Kidney epithelial cell (primary cell): ENCODE measurements around the gene P3H4. TPM values are rescaled to one million over a fixed set of nuclear protein-coding genes. Genes with fewer than 3 reads are reported as not detected.

Experiments
- DNase-seq: peaks from one replicate; pipeline ENCODE4 v3.0.0-alpha.2; 2010; ENCODE audit warnings: low read depth
- H3K27me3 ChIP-seq: 2 replicates; pipeline ENCODE4 v1.6.0; 2011; ENCODE audit warnings: low read length; ENCODE audit not compliant: control insufficient read depth, insufficient read depth
- H3K36me3 ChIP-seq: 2 replicates; pipeline ENCODE4 v1.5.1; 2011; ENCODE audit warnings: low read length; ENCODE audit not compliant: control insufficient read depth, insufficient read depth
- H3K4me3 ChIP-seq: 2 replicates; pipeline ENCODE4 v1.5.1; 2011; ENCODE audit warnings: low read depth, mild to moderate bottlenecking, control low read depth, low read length
- CTCF ChIP-seq: IDR thresholded peaks from 2 replicates; pipeline ENCODE4 v1.5.1; 2011; ENCODE audit warnings: mild to moderate bottlenecking, moderate library complexity, low read length, control low read depth, inconsistent platforms; ENCODE audit not compliant: insufficient read depth, poor library complexity, severe bottlenecking
- total RNA-seq: library from RNA; depleted of rRNA; stranded (reverse); fragments of >200 nt; gene quantifications from 2 replicates; pipeline ENCODE4 v1.2.3, GENCODE V29; 2015

The P3H4 gene
- total RNA-seq, 1 donor from 2014 or later, result 50.5 TPM

DNA sequence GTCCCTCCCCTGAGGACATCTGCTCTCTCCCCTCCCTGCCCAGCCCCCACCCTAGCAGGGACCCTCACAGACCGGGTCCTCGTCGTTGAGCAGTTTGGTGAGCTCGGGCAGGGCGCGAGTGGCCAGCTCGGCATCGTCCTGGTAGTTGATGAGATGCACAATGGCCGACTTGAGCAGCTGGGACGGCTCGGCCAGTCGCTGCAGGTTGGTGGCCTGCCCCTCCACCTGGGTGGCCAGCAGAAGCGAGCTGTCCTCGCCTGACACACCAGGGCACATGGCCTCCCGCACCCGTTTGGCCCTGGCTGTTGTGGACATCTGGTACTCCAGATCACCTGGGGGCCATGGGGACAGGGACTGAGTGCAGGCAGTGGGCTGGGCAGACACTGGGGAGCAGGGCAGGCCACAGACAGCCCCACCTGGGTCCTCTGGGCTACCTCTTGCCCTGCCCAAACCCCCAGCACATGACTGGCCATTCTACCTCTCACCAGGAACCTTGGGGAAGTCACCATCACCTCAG, 42.3 kb downstream of the P3H4 start:
- TF ChIP-seq CTCF, result no peak
- Histone ChIP-seq H3K36me3 (peaks cover 7% of the 10 kb centered on the region), H3K27me3 (no peaks in the 10 kb centered on the region), H3K4me3 (no peak overlapping the region)
- no peak for DNase-seq

DNA sequence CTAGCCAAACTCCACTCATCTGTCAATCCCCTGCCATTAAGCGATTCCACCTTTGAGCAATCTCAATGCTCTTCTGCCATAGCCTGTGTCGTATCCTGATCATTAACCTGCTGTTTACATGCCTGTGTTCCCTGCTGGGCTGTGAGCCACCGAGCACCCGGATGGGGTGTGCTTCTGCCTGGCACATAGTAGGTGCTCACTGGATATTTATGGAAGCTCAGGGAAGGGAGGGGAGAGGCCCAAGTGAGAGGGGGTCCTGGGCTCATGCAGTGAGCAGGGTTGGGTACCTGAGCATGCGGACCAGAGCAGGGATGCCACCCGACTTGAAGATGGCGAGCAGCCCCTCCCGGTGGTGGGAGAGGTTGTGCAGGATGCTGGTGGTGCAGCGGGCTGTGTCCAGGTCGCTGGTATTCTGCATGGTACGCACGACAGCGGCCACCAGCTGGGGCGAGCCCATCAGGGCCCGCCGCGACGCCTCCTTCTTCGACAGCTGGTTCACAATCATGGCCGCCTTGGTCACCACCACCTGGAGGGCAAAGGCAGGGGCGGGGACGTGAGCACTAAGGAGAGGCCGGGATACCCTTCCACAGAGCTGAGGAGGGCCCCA, 43.0 kb downstream of the P3H4 start:
- no peak for TF ChIP-seq CTCF
- H3K4me3 ChIP-seq, result no peak overlapping the region
- no peaks in the 10 kb centered on the region for H3K27me3 ChIP-seq
- DNase-seq, result no peak
- peaks cover 7% of the 10 kb centered on the region for H3K36me3 ChIP-seq

GRCh38 chr17:41767324-41768042, 44.3 kb downstream of the P3H4 start:
- TF ChIP-seq CTCF, result no peak
- peaks cover 9% of the 10 kb centered on the region for H3K36me3 ChIP-seq

DNA sequence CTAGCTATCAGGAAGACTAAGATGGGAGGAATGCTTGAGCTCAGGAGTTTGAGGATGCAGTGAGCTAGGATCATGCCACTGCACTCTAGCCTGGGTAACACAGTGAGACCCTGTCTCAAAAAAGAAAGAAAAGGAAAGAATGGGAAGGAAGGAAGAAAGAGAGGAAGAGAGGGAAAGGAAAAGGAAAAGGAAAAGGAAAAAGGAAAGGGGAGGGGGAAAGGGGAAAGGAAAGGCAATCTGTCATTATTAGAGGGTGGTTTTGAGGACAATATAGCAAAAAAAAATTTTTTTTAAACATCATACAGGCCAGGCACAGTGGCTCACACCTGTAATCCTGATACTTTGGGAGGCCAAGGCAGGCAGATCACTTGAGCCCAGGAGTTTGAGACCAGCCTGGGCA, 45.6 kb downstream of the P3H4 start:
- TF ChIP-seq CTCF, result no peak
- DNase-seq, result no peak
- H3K4me3 ChIP-seq, result no peak overlapping the region
- no peaks in the 10 kb centered on the region for H3K27me3 ChIP-seq
- H3K36me3 ChIP-seq, result peaks cover 9% of the 10 kb centered on the region

More at GRCh38 chr17:41767324-41768042, 44.3 kb downstream of the P3H4 start:
- H3K4me3 ChIP-seq, result no peak overlapping the region
- H3K27me3 ChIP-seq, result no peaks in the 10 kb centered on the region
- no peak for DNase-seq

GRCh38 chr17:41763327-41763726, 48.4 kb downstream of the P3H4 start:
- DNase-seq, result no peak
- Histone ChIP-seq H3K4me3 (no peak overlapping the region), H3K27me3 (no peaks in the 10 kb centered on the region), H3K36me3 (peaks cover 7% of the 10 kb centered on the region)
- no peak for TF ChIP-seq CTCF
